Brain pericyte (primary cell): Measurements from ENCODE around the gene COG5.

Experiments used
- DNase-seq: peaks from one replicate; pipeline ENCODE4 v3.0.0-alpha.2; 2012; ENCODE audit warnings: low read depth, low spot score

The COG5 gene

GRCh38 chr7:107394831-107395230 is 168.9 kb downstream of the COG5 start:
- DNase-seq, result no peak

GRCh38 chr7:107394276-107394675 is 169.4 kb downstream of the COG5 start:
- no peak for DNase-seq

GRCh38 chr7:107392830-107393229 is 170.9 kb downstream of the COG5 start:
- DNase-seq, result no peak

GRCh38 chr7:107390916-107391315 is 172.8 kb downstream of the COG5 start:
- no peak for DNase-seq

GRCh38 chr7:107388604-107389003 is 175.1 kb downstream of the COG5 start:
- DNase-seq, result no peak

- DNase-seq, result peak; percentile 25
Measured at GRCh38 chr7:107387573-107388219, 176.0 kb downstream of the COG5 start.

GRCh38 chr7:107387128-107387527 is 176.6 kb downstream of the COG5 start:
- peak; percentile 40 for DNase-seq

GRCh38 chr7:107386548-107387102 is 177.1 kb downstream of the COG5 start:
- no peak for DNase-seq

GRCh38 chr7:107384025-107384424 is 179.7 kb downstream of the COG5 start:
- DNase-seq, result no peak

GRCh38 chr7:107383203-107383602 is 180.5 kb downstream of the COG5 start:
- DNase-seq, result no peak

GRCh38 chr7:107381453-107381852 is 182.3 kb downstream of the COG5 start:
- no peak for DNase-seq

- DNase-seq, result no peak
Measured at GRCh38 chr7:107373354-107373753, 190.4 kb downstream of the COG5 start.

GRCh38 chr7:107372298-107372697 is 191.4 kb downstream of the COG5 start:
- no peak for DNase-seq

GRCh38 chr7:107370816-107371215 is 192.9 kb downstream of the COG5 start:
- no peak for DNase-seq

- no peak for DNase-seq
Measured at GRCh38 chr7:107364787-107365186, 198.9 kb downstream of the COG5 start.

GRCh38 chr7:107359520-107360316 is 204.0 kb downstream of the COG5 start:
- no peak for DNase-seq

GRCh38 chr7:107355616-107356015 is 208.1 kb downstream of the COG5 start:
- DNase-seq, result no peak

GRCh38 chr7:107354640-107355039 is 209.1 kb downstream of the COG5 start:
- DNase-seq, result no peak

GRCh38 chr7:107353701-107354100 is 210.0 kb downstream of the COG5 start:
- no peak for DNase-seq

GRCh38 chr7:107345898-107346297 is 217.8 kb downstream of the COG5 start:
- DNase-seq, result no peak

- DNase-seq, result no peak
Measured at GRCh38 chr7:107344799-107345198, 218.9 kb downstream of the COG5 start.

- no peak for DNase-seq
Measured at GRCh38 chr7:107344286-107344685, 219.4 kb downstream of the COG5 start.

GRCh38 chr7:107338080-107338479 is 225.6 kb downstream of the COG5 start:
- no peak for DNase-seq
